Measurements from ENCODE around the gene NHLH2. TPM values are rescaled to one million over a fixed set of nuclear protein-coding genes. Genes with fewer than 3 reads are reported as not detected.

The NHLH2 gene
- total RNA-seq, 1 experiment from 2014 or later: not detected

DNA sequence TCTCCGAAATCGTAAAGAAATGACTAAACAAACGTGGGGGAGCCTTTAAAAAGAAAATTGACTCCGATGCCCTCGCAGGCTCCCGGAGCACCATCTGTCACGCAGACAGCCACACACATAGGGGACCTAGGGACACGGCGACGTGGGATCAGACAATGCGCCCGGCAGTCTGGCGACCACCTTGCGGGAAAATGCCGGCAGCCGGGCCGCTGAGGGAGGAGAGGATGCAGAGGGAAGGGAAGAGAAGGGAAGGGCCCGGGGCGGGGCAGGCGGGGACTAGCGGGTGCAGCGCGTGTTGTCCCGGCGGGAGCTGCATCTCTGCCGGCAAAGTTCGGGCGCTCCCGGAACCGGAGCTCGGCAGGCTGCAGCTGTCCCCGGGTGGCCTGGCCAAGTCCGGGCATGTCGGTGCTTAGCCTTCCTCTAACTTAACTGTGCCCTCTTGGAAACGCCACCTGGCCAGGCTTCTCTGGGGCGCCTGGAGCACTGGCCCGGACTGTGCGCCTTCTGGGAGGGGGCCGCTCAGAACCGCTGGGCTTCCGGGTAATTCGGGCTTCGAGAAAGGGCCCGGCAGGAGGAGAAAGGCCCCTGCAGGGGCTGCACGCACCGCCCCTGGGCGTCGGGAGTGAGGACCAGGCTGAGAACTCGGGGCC is 1.8 kb downstream of the NHLH2 start:
- intact Hi-C loops (cut with micrococcal nuclease): no loop called here
- DNase-seq (ENCODE audit: unreplicated experiment): peak; percentile 54
- Mint-ChIP-seq H3K36me3 (ENCODE audit: insufficient read depth, unreplicated experiment) (no peaks in the 10 kb centered on the region), H3K27ac (ENCODE audit: low read depth, unreplicated experiment) (peak overlapping the region; percentile 14), H3K9me3 (ENCODE audit: unreplicated experiment) (no peaks in the 10 kb centered on the region), H3K4me1 (ENCODE audit: insufficient read depth, unreplicated experiment) (no peaks in the 10 kb centered on the region), H3K27me3 (ENCODE audit: insufficient read depth, unreplicated experiment) (peaks cover 11% of the 10 kb centered on the region), H3K4me3 (ENCODE audit: unreplicated experiment) (peak overlapping the region; percentile 61)
- no TSS peak for BruUV-seq (replicated peaks)
- ChIA-PET CTCF (interaction anchor here (1.1 kb wide), 1 partner anchor 143 kb away, joined by 3 read pairs; no protein-coding TSS in a partner anchor), POLR2A (interaction anchor here (1.0 to 1.5 kb wide), 6 partner anchors 10 to 152 kb away, joined by 3 to 4 read pairs (median 4); no protein-coding TSS in a partner anchor)
- TF ChIP-seq, protein P1, sequence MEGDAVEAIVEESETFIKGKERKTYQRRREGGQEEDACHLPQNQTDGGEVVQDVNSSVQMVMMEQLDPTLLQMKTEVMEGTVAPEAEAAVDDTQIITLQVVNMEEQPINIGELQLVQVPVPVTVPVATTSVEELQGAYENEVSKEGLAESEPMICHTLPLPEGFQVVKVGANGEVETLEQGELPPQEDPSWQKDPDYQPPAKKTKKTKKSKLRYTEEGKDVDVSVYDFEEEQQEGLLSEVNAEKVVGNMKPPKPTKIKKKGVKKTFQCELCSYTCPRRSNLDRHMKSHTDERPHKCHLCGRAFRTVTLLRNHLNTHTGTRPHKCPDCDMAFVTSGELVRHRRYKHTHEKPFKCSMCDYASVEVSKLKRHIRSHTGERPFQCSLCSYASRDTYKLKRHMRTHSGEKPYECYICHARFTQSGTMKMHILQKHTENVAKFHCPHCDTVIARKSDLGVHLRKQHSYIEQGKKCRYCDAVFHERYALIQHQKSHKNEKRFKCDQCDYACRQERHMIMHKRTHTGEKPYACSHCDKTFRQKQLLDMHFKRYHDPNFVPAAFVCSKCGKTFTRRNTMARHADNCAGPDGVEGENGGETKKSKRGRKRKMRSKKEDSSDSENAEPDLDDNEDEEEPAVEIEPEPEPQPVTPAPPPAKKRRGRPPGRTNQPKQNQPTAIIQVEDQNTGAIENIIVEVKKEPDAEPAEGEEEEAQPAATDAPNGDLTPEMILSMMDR (IDR thresholded peaks at IDR 0.05; ENCODE audit: unreplicated experiment): no peak

DNA sequence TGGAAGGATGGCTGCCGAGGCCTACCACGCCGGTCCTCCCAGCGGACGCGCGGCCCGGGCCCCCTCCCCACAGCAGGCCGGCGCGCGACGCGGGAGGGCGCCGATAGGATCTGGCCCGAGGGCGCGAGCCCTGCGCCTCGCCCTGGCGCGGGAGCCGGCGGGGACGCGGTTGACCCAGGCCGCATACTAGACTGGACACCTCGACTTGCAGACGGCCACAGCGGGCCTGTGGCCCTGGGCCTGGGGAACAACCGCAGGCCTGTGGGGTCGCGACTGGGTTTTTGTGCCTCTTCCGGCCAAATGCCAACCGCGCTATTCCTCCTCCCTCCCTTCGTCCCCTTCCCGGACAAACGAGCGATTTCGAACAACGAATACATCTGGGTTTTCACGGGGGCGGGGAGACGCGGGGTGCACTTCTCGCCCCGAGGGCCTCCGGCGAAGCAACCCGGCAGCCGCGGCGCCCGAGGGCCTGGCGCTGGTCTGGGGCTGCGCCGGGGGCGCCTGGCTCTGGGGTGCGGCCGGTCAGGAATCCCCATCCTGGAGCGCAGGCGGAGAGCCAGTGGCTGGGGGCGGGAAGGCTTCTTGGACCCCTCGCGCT is 2.4 kb downstream of the NHLH2 start:
- peaks cover 11% of the 10 kb centered on the region for H3K27me3 Mint-ChIP-seq (ENCODE audit: insufficient read depth, unreplicated experiment)

GRCh38 chr1:115837740-115838421 is 3.0 kb downstream of the NHLH2 start:
- intact Hi-C loops (cut with micrococcal nuclease): no loop called here
- Mint-ChIP-seq H3K9me3 (ENCODE audit: unreplicated experiment) (no peaks in the 10 kb centered on the region), H3K27me3 (ENCODE audit: insufficient read depth, unreplicated experiment) (peaks cover 11% of the 10 kb centered on the region), H3K27ac (ENCODE audit: low read depth, unreplicated experiment) (no peak overlapping the region), H3K4me1 (ENCODE audit: insufficient read depth, unreplicated experiment) (no peaks in the 10 kb centered on the region), H3K36me3 (ENCODE audit: insufficient read depth, unreplicated experiment) (no peaks in the 10 kb centered on the region), H3K4me3 (ENCODE audit: unreplicated experiment) (no peak overlapping the region)
- BruUV-seq (replicated peaks): no TSS peak
- CTCF ChIA-PET: no interaction called here
- DNase-seq (ENCODE audit: unreplicated experiment): no peak
- TF ChIP-seq, protein P1 (IDR thresholded peaks at IDR 0.05; ENCODE audit: unreplicated experiment): no peak
- POLR2A ChIA-PET: interaction anchor here (0.6 to 0.7 kb wide), 2 partner anchors 10 to 21 kb away, joined by 3 to 4 read pairs; no protein-coding TSS in a partner anchor

More for the DNA sequence above, 2.4 kb downstream of the NHLH2 start:
- ChIA-PET CTCF (interaction anchor here (1.1 kb wide), 1 partner anchor 143 kb away, joined by 3 read pairs; no protein-coding TSS in a partner anchor), POLR2A (interaction anchor here (0.6 to 1.4 kb wide), 4 partner anchors 20 to 152 kb away, joined by 3 to 4 read pairs (median 4); no protein-coding TSS in a partner anchor)
- intact Hi-C loops (cut with micrococcal nuclease): no loop called here
- no peaks in the 10 kb centered on the region for H3K9me3 Mint-ChIP-seq (ENCODE audit: unreplicated experiment)
- TF ChIP-seq, protein P1 (IDR thresholded peaks at IDR 0.05; ENCODE audit: unreplicated experiment): no peak
- peak overlapping the region; percentile 61 for H3K4me3 Mint-ChIP-seq (ENCODE audit: unreplicated experiment)
- no TSS peak for BruUV-seq (replicated peaks)
- DNase-seq (ENCODE audit: unreplicated experiment): no peak
- peak overlapping the region; percentile 14 for H3K27ac Mint-ChIP-seq (ENCODE audit: low read depth, unreplicated experiment)
- no peaks in the 10 kb centered on the region for H3K36me3 Mint-ChIP-seq (ENCODE audit: insufficient read depth, unreplicated experiment)
- H3K4me1 Mint-ChIP-seq (ENCODE audit: insufficient read depth, unreplicated experiment): no peaks in the 10 kb centered on the region

DNA sequence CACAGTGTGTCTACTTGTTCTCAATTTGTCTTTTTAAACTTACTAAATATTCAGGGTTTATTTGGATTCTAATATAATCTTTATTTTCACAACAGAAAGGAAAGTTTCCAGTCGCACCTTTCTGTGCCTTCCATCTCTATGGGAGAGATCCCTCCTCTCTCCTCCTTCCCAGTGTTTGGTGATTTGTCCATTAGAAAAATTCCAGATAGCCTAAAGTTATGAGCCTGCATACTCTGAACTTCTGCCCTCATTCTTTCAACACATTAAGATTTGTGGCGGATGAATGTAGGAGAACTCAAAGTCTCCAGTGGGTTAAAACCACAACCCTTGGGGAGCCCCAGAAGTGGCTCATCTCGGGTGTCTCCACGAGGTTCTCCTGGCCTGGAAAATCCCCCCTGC is 3.6 kb downstream of the NHLH2 start:
- Mint-ChIP-seq H3K36me3 (ENCODE audit: insufficient read depth, unreplicated experiment) (no peaks in the 10 kb centered on the region), H3K27ac (ENCODE audit: low read depth, unreplicated experiment) (no peak overlapping the region), H3K4me3 (ENCODE audit: unreplicated experiment) (no peak overlapping the region), H3K9me3 (ENCODE audit: unreplicated experiment) (no peaks in the 10 kb centered on the region), H3K27me3 (ENCODE audit: insufficient read depth, unreplicated experiment) (peaks cover 11% of the 10 kb centered on the region), H3K4me1 (ENCODE audit: insufficient read depth, unreplicated experiment) (no peaks in the 10 kb centered on the region)
- no TSS peak for BruUV-seq (replicated peaks)
- DNase-seq (ENCODE audit: unreplicated experiment): no peak
- TF ChIP-seq, protein P1 (IDR thresholded peaks at IDR 0.05; ENCODE audit: unreplicated experiment): no peak
- ChIA-PET CTCF (no interaction called here), POLR2A (interaction anchor here (0.7 kb wide), 1 partner anchor 10 kb away, joined by 3 read pairs; no protein-coding TSS in a partner anchor)
- intact Hi-C loops (cut with micrococcal nuclease): no loop called here

All from MCF 10A (cell line).